HEK293 (cell line): ENCODE results near the gene ERICH3.

ENCODE experiments used
- CTCF ChIA-PET: fragments of 350-600 bp; formaldehyde crosslinking; extraction: SDS; loops from one replicate; lab custom pipeline; 2021; ENCODE audit warnings: antibody characterized with exemption; lab: Yijun Ruan, JAX
- POLR2A ChIA-PET: fragments of 300-600 bp; formaldehyde crosslinking; extraction: SDS; loops from one replicate; lab custom pipeline; 2020; ENCODE audit warnings: antibody characterized with exemption, inconsistent platforms; lab: Yijun Ruan, JAX
- H3K27ac ChIP-seq: fragments of 200-500 bp; sonication (Bioruptor generic); 2 replicates; pipeline ENCODE4 v1.5.1; 2014; ENCODE audit warnings: low read depth, low read length, control low read depth, inconsistent platforms; ENCODE audit errors: extremely low read depth
- H3K36me3 ChIP-seq, 2 experiments: fragments of 200-500 bp in 1 of 2; sonication (Bioruptor generic) in 1 of 2; 1 replicate in 1 of 2; 2 replicates in 1 of 2; pipeline ENCODE4 v1.5.1; 2014 to 2017; ENCODE audit warnings: inconsistent platforms in 2 of 2, low read length in 2 of 2; ENCODE audit not compliant: control insufficient read depth in 2 of 2, insufficient read depth in 1 of 2
- H3K4me1 ChIP-seq: fragments of 200-500 bp; sonication (Bioruptor generic); 2 replicates; pipeline ENCODE4 v1.5.1; 2014; ENCODE audit warnings: mild to moderate bottlenecking, low read length, inconsistent platforms; ENCODE audit not compliant: control insufficient read depth, insufficient read depth
- H3K4me3 ChIP-seq: 2 replicates; pipeline ENCODE4 v1.5.1; 2011; ENCODE audit warnings: low read depth, mild to moderate bottlenecking, control low read depth, low read length, moderate library complexity
- H3K9me3 ChIP-seq: fragments of 200-500 bp; sonication (Bioruptor generic); 2 replicates; pipeline ENCODE4 v1.5.1; 2014; ENCODE audit warnings: low read depth, low read length, inconsistent platforms; ENCODE audit not compliant: control insufficient read depth, insufficient read depth
- FEZF1 ChIP-seq: fragments of 450-650 bp; formaldehyde crosslinking; IDR thresholded peaks from 2 replicates; pipeline ENCODE4 v1.5.1; 2016; ENCODE audit warnings: missing biosample characterization, missing genetic modification characterization
- GLI2 ChIP-seq: fragments of 450-650 bp; formaldehyde crosslinking; IDR thresholded peaks from 2 replicates; pipeline ENCODE4; 2017; ENCODE audit warnings: missing biosample characterization, missing genetic modification characterization, low read depth, borderline replicate concordance
- GLIS2 ChIP-seq: fragments of 450-650 bp; formaldehyde crosslinking; IDR thresholded peaks from 2 replicates; pipeline ENCODE4 v1.5.1; 2016; ENCODE audit warnings: missing biosample characterization, missing genetic modification characterization
- HOXC10 ChIP-seq: sonication (generic); formaldehyde crosslinking; IDR thresholded peaks from 2 replicates; pipeline ENCODE4 v1.8.1; 2023; ENCODE audit warnings: mild to moderate bottlenecking, missing genetic modification reagents
- IKZF3 ChIP-seq: fragments of 450-650 bp; IDR thresholded peaks from 2 replicates; pipeline ENCODE4 v1.5.0; 2018; ENCODE audit warnings: missing biosample characterization, mild to moderate bottlenecking, missing genetic modification characterization, moderate library complexity
- KLF1 ChIP-seq: fragments of 450-650 bp; formaldehyde crosslinking; IDR thresholded peaks from 2 replicates; pipeline ENCODE4 v1.5.1; 2016; ENCODE audit warnings: missing biosample characterization, missing genetic modification characterization
- MEIS1 ChIP-seq: sonication (generic); formaldehyde crosslinking; IDR thresholded peaks from 2 replicates; pipeline ENCODE4 v1.8.1; 2022; ENCODE audit warnings: missing genetic modification reagents, mild to moderate bottlenecking, borderline replicate concordance
- PRDM1 ChIP-seq: fragments of 450-650 bp; formaldehyde crosslinking; IDR thresholded peaks from 2 replicates; pipeline ENCODE4; 2016; ENCODE audit warnings: missing biosample characterization, missing genetic modification characterization
- ZEB2 ChIP-seq: fragments of 450-650 bp; formaldehyde crosslinking; IDR thresholded peaks from 2 replicates; pipeline ENCODE4 v1.5.1; 2016; ENCODE audit warnings: missing biosample characterization, missing genetic modification characterization
- ZNF132 ChIP-seq: fragments of 450-650 bp; formaldehyde crosslinking; IDR thresholded peaks from 2 replicates; pipeline ENCODE4 v1.5.1; 2017; ENCODE audit warnings: missing biosample characterization, missing genetic modification characterization, borderline replicate concordance
- ZNF155 ChIP-seq: fragments of 450-650 bp; formaldehyde crosslinking; IDR thresholded peaks from 2 replicates; pipeline ENCODE4 v1.5.1; 2016; ENCODE audit warnings: missing biosample characterization, missing genetic modification characterization
- ZNF157 ChIP-seq: fragments of 450-650 bp; formaldehyde crosslinking; IDR thresholded peaks from 2 replicates; pipeline ENCODE4 v1.5.1; 2016; ENCODE audit warnings: missing biosample characterization, missing genetic modification characterization
- ZNF184 ChIP-seq: fragments of 450-650 bp; IDR thresholded peaks from 2 replicates; pipeline ENCODE4 v1.5.1; 2018; ENCODE audit warnings: missing biosample characterization, mild to moderate bottlenecking, missing genetic modification characterization
- ZNF221 ChIP-seq: fragments of 450-650 bp; formaldehyde crosslinking; IDR thresholded peaks from 2 replicates; pipeline ENCODE4 v1.5.1; 2017; ENCODE audit warnings: missing biosample characterization, missing genetic modification characterization, borderline replicate concordance
- ZNF366 ChIP-seq: fragments of 450-650 bp; formaldehyde crosslinking; conservative IDR thresholded peaks from 2 replicates; pipeline ENCODE4 v1.5.1; 2016; ENCODE audit warnings: missing biosample characterization, missing genetic modification characterization
- ZNF473 ChIP-seq: fragments of 450-650 bp; formaldehyde crosslinking; IDR thresholded peaks from 2 replicates; pipeline ENCODE4 v1.5.1; 2017; ENCODE audit warnings: missing biosample characterization, missing genetic modification characterization
- ZNF548 ChIP-seq: fragments of 450-650 bp; formaldehyde crosslinking; IDR thresholded peaks from 2 replicates; pipeline ENCODE4 v1.5.1; 2016; ENCODE audit warnings: missing biosample characterization, missing genetic modification characterization
- ZNF571 ChIP-seq: fragments of 450-650 bp; formaldehyde crosslinking; IDR thresholded peaks from 2 replicates; pipeline ENCODE4 v1.5.0; 2017; ENCODE audit warnings: missing biosample characterization, missing genetic modification characterization
- ZNF610 ChIP-seq: fragments of 450-650 bp; formaldehyde crosslinking; IDR thresholded peaks from 2 replicates; pipeline ENCODE4 v1.5.1; 2016; ENCODE audit warnings: missing biosample characterization, missing genetic modification characterization, borderline replicate concordance
- ZNF654 ChIP-seq: fragments of 450-650 bp; formaldehyde crosslinking; IDR thresholded peaks from 2 replicates; pipeline ENCODE4 v1.5.1; 2016; ENCODE audit warnings: low read depth, missing biosample characterization, missing genetic modification characterization
- ZNF658 ChIP-seq: fragments of 450-650 bp; formaldehyde crosslinking; IDR thresholded peaks from 2 replicates; pipeline ENCODE4; 2016; ENCODE audit warnings: missing biosample characterization, missing genetic modification characterization
- ZNF768 ChIP-seq: fragments of 450-650 bp; formaldehyde crosslinking; IDR thresholded peaks from 2 replicates; pipeline ENCODE4 v1.5.1; 2018; ENCODE audit warnings: missing biosample characterization, mild to moderate bottlenecking, missing genetic modification characterization
- ZNF792 ChIP-seq: fragments of 450-650 bp; formaldehyde crosslinking; IDR thresholded peaks from 2 replicates; pipeline ENCODE4 v1.5.1; 2016; ENCODE audit warnings: missing biosample characterization, missing genetic modification characterization
- ZNF830 ChIP-seq: fragments of 450-650 bp; IDR thresholded peaks from 2 replicates; pipeline ENCODE4 v1.5.0; 2018; ENCODE audit warnings: missing biosample characterization, missing genetic modification characterization, low read depth, mild to moderate bottlenecking, moderate library complexity
- ZSCAN30 ChIP-seq: fragments of 450-650 bp; IDR thresholded peaks from 2 replicates; pipeline ENCODE4 v1.5.1; 2018; ENCODE audit warnings: missing biosample characterization, mild to moderate bottlenecking, missing genetic modification characterization, moderate library complexity
- TF ChIP-seq, protein P1 (sequence below): fragments of 450-650 bp; formaldehyde crosslinking; IDR thresholded peaks from 2 replicates; pipeline ENCODE4 v1.5.1; 2016; ENCODE audit warnings: missing biosample characterization, missing genetic modification characterization
- TF ChIP-seq, protein P2 (sequence below): fragments of 450-650 bp; formaldehyde crosslinking; IDR thresholded peaks from 2 replicates; pipeline ENCODE4 v1.5.1; 2016; ENCODE audit warnings: missing biosample characterization, missing genetic modification characterization
- TF ChIP-seq, protein P3 (sequence below): fragments of 450-650 bp; formaldehyde crosslinking; IDR thresholded peaks from 2 replicates; pipeline ENCODE4 v1.5.1; 2016; ENCODE audit warnings: missing biosample characterization, missing genetic modification characterization
- TF ChIP-seq, protein P4 (sequence below): fragments of 450-650 bp; formaldehyde crosslinking; IDR thresholded peaks from 2 replicates; pipeline ENCODE4 v1.5.1; 2016; ENCODE audit warnings: missing biosample characterization, missing genetic modification characterization
- TF ChIP-seq, protein P5 (sequence below): fragments of 450-650 bp; formaldehyde crosslinking; IDR thresholded peaks from 2 replicates; pipeline ENCODE4 v1.5.1; 2016; ENCODE audit warnings: missing biosample characterization, missing genetic modification characterization

ERICH3 gene

DNA sequence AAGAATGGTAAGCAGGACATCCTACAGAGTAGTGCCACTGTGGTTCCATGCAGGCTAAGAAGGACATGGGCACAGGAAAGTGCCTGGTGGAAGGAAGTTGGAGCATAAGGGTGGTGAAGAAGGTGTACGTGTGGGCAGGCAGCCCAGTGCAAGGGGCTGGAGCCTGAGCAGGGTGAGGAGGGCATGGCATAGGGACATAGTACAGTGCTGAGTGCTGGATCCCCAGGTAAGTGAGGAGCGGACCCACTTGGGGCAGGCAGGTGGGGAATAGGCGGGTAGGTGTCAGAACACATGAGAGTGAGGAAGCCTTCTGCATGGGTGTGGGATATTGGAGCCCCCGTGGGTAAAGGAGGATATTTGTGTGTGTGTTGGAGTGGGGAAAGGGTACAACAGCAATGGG is 145.5 kb downstream of the ERICH3 start:
- no peak overlapping the region for H3K4me3 ChIP-seq
- TF ChIP-seq IKZF3 (no peak), ZNF132 (tag by site-specific recombination) (no peak), PRDM1 (tag by site-specific recombination) (no peak), ZNF654 (tag by site-specific recombination) (no peak), FEZF1 (no peak), ZNF473 (tag by site-specific recombination) (no peak), ZNF658 (tag by site-specific recombination) (no peak), ZNF155 (tag by site-specific recombination) (no peak), ZNF610 (tag by site-specific recombination) (no peak), ZNF366 (tag by site-specific recombination) (no peak), MEIS1 (no peak), KLF1 (no peak), ZNF157 (tag by site-specific recombination) (no peak), ZSCAN30 (tag by site-specific recombination) (no peak), ZNF792 (tag by site-specific recombination) (no peak)
- TF ChIP-seq, protein P1, sequence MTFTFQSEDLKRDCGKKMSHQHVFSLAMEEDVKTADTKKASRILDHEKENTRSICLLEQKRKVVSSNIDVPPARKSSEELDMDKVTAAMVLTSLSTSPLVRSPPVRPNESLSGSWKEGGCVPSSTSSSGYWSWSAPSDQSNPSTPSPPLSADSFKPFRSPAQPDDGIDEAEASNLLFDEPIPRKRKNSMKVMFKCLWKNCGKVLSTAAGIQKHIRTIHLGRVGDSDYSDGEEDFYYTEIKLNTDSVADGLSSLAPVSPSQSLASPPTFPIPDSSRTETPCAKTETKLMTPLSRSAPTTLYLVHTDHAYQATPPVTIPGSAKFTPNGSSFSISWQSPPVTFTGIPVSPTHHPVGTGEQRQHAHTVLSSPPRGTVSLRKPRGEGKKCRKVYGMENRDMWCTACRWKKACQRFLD (tag by site-specific recombination): no peak
- TF ChIP-seq, protein P2, sequence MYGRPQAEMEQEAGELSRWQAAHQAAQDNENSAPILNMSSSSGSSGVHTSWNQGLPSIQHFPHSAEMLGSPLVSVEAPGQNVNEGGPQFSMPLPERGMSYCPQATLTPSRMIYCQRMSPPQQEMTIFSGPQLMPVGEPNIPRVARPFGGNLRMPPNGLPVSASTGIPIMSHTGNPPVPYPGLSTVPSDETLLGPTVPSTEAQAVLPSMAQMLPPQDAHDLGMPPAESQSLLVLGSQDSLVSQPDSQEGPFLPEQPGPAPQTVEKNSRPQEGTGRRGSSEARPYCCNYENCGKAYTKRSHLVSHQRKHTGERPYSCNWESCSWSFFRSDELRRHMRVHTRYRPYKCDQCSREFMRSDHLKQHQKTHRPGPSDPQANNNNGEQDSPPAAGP (tag by site-specific recombination): no peak
- TF ChIP-seq, protein P3, sequence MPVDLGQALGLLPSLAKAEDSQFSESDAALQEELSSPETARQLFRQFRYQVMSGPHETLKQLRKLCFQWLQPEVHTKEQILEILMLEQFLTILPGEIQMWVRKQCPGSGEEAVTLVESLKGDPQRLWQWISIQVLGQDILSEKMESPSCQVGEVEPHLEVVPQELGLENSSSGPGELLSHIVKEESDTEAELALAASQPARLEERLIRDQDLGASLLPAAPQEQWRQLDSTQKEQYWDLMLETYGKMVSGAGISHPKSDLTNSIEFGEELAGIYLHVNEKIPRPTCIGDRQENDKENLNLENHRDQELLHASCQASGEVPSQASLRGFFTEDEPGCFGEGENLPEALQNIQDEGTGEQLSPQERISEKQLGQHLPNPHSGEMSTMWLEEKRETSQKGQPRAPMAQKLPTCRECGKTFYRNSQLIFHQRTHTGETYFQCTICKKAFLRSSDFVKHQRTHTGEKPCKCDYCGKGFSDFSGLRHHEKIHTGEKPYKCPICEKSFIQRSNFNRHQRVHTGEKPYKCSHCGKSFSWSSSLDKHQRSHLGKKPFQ (tag by site-specific recombination): no peak
- TF ChIP-seq, protein P4, sequence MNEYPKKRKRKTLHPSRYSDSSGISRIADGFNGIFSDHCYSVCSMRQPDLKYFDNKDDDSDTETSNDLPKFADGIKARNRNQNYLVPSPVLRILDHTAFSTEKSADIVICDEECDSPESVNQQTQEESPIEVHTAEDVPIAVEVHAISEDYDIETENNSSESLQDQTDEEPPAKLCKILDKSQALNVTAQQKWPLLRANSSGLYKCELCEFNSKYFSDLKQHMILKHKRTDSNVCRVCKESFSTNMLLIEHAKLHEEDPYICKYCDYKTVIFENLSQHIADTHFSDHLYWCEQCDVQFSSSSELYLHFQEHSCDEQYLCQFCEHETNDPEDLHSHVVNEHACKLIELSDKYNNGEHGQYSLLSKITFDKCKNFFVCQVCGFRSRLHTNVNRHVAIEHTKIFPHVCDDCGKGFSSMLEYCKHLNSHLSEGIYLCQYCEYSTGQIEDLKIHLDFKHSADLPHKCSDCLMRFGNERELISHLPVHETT: no peak
- ChIA-PET POLR2A (no interaction called here), CTCF (no interaction called here)
- no peak overlapping the region for H3K27ac ChIP-seq
- H3K4me1 ChIP-seq: no peaks in the 10 kb centered on the region
- H3K36me3 ChIP-seq: no peaks in the 10 kb centered on the region
- H3K9me3 ChIP-seq: no peaks in the 10 kb centered on the region

DNA sequence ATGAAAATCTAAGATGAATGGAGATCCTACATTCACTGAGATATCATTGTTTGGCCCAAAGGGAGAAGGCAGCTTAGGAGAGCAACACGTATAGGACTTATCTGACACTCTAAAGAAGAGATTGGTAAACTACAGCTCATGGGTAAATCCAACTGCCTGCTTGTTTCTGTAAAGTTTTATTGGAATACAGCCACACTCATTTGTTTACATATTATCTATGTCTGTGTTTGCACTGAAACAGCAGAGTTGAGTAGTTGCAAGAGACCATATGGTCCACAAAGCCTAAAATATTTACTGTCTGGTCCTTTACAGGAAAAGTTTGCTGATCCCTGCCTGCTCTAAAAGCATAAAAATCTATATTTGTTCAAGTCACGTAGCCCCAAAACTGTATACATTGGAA is 146.9 kb downstream of the ERICH3 start:
- ChIA-PET CTCF (interaction anchor here (1.0 to 1.1 kb wide), 2 partner anchors 9 to 23 kb away, joined by 3 to 4 read pairs; no protein-coding TSS in a partner anchor), POLR2A (no interaction called here)
- H3K4me1 ChIP-seq: no peaks in the 10 kb centered on the region
- no peak overlapping the region for H3K4me3 ChIP-seq
- H3K27ac ChIP-seq: no peak overlapping the region
- H3K36me3 ChIP-seq: no peaks in the 10 kb centered on the region
- no peaks in the 10 kb centered on the region for H3K9me3 ChIP-seq
- TF ChIP-seq, protein P1 (tag by site-specific recombination): no peak
- no peak for TF ChIP-seq ZNF792 (tag by site-specific recombination)
- no peak for TF ChIP-seq ZNF221
- TF ChIP-seq, protein P5, sequence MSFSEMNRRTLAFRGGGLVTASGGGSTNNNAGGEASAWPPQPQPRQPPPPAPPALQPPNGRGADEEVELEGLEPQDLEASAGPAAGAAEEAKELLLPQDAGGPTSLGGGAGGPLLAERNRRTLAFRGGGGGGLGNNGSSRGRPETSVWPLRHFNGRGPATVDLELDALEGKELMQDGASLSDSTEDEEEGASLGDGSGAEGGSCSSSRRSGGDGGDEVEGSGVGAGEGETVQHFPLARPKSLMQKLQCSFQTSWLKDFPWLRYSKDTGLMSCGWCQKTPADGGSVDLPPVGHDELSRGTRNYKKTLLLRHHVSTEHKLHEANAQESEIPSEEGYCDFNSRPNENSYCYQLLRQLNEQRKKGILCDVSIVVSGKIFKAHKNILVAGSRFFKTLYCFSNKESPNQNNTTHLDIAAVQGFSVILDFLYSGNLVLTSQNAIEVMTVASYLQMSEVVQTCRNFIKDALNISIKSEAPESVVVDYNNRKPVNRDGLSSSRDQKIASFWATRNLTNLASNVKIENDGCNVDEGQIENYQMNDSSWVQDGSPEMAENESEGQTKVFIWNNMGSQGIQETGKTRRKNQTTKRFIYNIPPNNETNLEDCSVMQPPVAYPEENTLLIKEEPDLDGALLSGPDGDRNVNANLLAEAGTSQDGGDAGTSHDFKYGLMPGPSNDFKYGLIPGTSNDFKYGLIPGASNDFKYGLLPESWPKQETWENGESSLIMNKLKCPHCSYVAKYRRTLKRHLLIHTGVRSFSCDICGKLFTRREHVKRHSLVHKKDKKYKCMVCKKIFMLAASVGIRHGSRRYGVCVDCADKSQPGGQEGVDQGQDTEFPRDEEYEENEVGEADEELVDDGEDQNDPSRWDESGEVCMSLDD: no peak
- no peak for TF ChIP-seq ZNF184 (tag by site-specific recombination)
- TF ChIP-seq ZNF768 (tag by site-specific recombination): no peak
- TF ChIP-seq GLI2 (tag by site-specific recombination): no peak
- no peak for TF ChIP-seq ZNF548 (tag by site-specific recombination)
- no peak for TF ChIP-seq ZNF571
- TF ChIP-seq GLIS2: no peak
- no peak for TF ChIP-seq ZNF830
- TF ChIP-seq HOXC10 (CRISPR knock-in tag): no peak
- no peak for TF ChIP-seq ZEB2 (tag by site-specific recombination)
